ENCODE data around the gene NIN. TPM values are rescaled to one million over a fixed set of nuclear protein-coding genes. Genes with fewer than 3 reads are reported as not detected.

Gene NIN
- total RNA-seq, 6 experiments from 2014 or later: 43.7 to 66.3 (median 57.4) TPM

- Mint-ChIP-seq H3K27ac (no peak overlapping the region), H3K4me3 (peak overlapping the region; percentile 90), H3K9me3 (no peaks in the 10 kb centered on the region), H3K27me3 (ENCODE audit: insufficient read depth) (peaks cover 2% of the 10 kb centered on the region; the same call in 1 of the 2 replicates), H3K36me3 (ENCODE audit: low read depth) (no peaks in the 10 kb centered on the region), H3K4me1 (ENCODE audit: low read depth) (peaks cover 46% of the 10 kb centered on the region)
- DNase-seq: no peak
- TF ChIP-seq CTCF (IDR thresholded peaks at IDR 0.05): no peak
These were observed 2.1 kb downstream of the NIN start for GRCh38 chr14:50828721-50829488.

DNA sequence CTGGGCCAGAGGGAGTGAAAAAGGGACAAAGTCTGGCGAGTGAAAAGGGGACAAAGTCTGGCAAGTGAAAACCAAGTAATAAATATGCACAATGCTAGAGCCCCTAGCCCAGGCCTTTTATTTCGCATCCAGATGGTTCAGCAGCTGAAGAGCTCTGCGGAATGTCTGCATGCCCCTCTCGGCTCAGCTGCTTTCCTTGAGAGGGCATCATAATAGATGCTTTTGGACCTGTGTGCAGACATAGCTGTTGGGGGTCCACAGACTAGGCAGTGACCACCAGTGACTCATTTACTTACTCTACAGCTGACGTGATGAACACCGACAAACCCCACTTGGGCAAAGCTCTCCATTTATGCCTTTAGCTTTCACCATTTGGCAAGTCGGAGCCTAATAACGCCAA lies 4.3 kb downstream of the NIN start:
- Mint-ChIP-seq H3K4me1 (ENCODE audit: low read depth) (peaks cover 62% of the 10 kb centered on the region), H3K27me3 (ENCODE audit: insufficient read depth) (peaks cover 2% of the 10 kb centered on the region; the same call in 1 of the 2 replicates), H3K36me3 (ENCODE audit: low read depth) (0 out of 2 replicates have a peak, but pooled peaks cover 4% of the 10 kb centered on the region), H3K4me3 (no peak overlapping the region), H3K27ac (no peak overlapping the region), H3K9me3 (no peaks in the 10 kb centered on the region)
- DNase-seq: no peak
- no peak for TF ChIP-seq CTCF (IDR thresholded peaks at IDR 0.05)

GRCh38 chr14:50825307-50825706 lies 5.7 kb downstream of the NIN start:
- 0 out of 2 replicates have a peak, but pooled peaks cover 8% of the 10 kb centered on the region for H3K36me3 Mint-ChIP-seq (ENCODE audit: low read depth)
- H3K27ac Mint-ChIP-seq: no peak overlapping the region
- no peak for TF ChIP-seq CTCF (IDR thresholded peaks at IDR 0.05)
- no peak for DNase-seq
- no peak overlapping the region for H3K4me3 Mint-ChIP-seq
- no peaks in the 10 kb centered on the region for H3K9me3 Mint-ChIP-seq
- no peaks in the 10 kb centered on the region for H3K27me3 Mint-ChIP-seq (ENCODE audit: insufficient read depth)
- peaks cover 65% of the 10 kb centered on the region for H3K4me1 Mint-ChIP-seq (ENCODE audit: low read depth)

DNA sequence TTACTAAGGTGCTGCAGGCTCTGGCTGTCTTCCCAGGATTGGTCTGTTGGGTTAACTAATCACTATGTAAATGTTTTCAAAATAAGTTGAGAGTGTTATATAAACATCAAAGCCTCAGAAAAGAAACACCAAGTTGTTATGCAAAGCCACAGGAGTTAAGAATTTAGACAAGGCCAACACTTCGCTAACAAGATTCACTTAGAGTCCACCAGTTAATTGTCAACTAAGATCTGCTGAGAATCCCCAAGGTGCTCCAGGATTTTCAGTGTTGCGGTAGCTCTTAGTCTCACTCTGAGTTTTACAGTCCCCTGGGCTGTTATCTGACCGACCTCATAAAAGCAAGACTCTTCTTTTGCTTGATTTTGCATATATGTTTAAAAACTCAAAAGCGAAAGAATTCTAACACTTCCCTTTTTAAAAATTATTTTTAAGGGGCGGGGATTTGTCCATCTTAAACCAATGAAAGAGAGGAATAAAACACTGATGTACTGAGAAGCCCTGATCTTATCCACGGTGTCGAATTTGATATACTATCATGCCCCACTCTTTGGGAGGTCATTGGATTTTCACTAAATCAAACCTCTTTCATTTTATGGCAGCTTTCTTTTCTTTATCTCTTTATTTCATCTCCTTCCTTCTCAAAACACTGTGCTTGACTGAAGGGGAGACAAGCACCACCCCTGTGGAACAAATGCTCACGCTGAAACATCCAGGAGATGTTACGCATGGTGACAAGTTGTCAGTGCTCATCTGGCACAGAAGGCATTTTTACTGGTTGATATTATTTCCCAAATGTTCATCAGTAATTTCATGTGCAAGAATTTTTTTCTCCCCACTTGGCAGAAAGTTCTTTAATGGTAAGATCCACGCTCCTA lies 7.0 kb downstream of the NIN start:
- DNase-seq: no peak
- Mint-ChIP-seq H3K36me3 (ENCODE audit: low read depth) (0 out of 2 replicates have a peak, but pooled peaks cover 8% of the 10 kb centered on the region), H3K4me3 (no peak overlapping the region), H3K27ac (no peak overlapping the region), H3K9me3 (no peaks in the 10 kb centered on the region), H3K4me1 (ENCODE audit: low read depth) (peaks cover 54% of the 10 kb centered on the region), H3K27me3 (ENCODE audit: insufficient read depth) (no peaks in the 10 kb centered on the region)
- no peak for TF ChIP-seq CTCF (IDR thresholded peaks at IDR 0.05)

DNA sequence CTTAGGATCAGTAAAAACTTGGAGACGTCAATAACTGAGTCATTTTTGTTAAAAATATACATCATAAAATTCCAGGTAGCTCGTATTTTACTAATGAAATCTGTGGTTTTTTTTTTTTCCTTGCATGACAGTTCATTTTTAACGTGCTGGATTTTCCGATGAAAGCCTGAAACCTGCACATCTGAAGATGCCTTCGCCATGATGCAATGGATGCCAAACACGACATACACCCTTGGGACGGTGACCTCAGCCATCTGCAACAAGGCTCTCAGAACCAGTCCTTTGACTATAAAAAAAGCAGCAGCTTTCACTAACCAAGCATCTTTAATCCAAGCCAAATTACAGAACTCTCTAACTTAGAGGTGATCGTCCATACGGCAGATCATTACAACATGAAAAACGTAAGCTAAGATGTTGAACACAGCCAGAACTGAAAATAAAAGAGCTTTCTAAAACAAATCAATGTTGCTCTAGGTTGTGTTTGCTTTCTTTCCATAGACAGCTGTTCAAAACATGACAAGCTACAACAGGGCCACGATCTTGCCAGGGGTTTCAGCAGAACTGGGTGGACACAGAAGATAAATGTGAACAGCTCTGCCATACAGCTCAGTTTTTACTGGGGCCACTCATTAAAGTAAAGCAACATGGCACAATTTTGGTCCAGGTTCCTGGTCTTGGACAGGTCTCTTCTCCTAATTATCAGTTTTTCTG lies 7.8 kb downstream of the NIN start:
- H3K4me1 Mint-ChIP-seq (ENCODE audit: low read depth): peaks cover 46% of the 10 kb centered on the region
- no peak overlapping the region for H3K4me3 Mint-ChIP-seq
- no peaks in the 10 kb centered on the region for H3K9me3 Mint-ChIP-seq
- TF ChIP-seq CTCF (IDR thresholded peaks at IDR 0.05): no peak
- H3K27ac Mint-ChIP-seq: no peak overlapping the region
- DNase-seq: no peak
- H3K27me3 Mint-ChIP-seq (ENCODE audit: insufficient read depth): no peaks in the 10 kb centered on the region
- H3K36me3 Mint-ChIP-seq (ENCODE audit: low read depth): peaks cover 8% of the 10 kb centered on the region; the same call in 1 of the 2 replicates
